ENCODE results near the gene HIVEP3.

GRCh38 chr1:41679531-41679930 lies 239.2 kb downstream of the HIVEP3 start:
- TF ChIP-seq POLR2A (IDR thresholded peaks at IDR 0.05; ENCODE audit: low read depth) (no peak), CTCF (IDR thresholded peaks at IDR 0.05) (no peak), EP300 (IDR thresholded peaks at IDR 0.05) (no peak), POLR2AphosphoS5 (IDR thresholded peaks at IDR 0.05) (no peak)
